Measurements from ENCODE around the gene CENPB. TPM values are rescaled to one million over a fixed set of nuclear protein-coding genes. Genes with fewer than 3 reads are reported as not detected.

The CENPB gene
- total and polyA plus RNA-seq, 11 donors: 56.2 to 122 (median 75.3) TPM

- peak overlapping the region in 11 of 12 donors; percentile 19 to 53 (median 46) for H3K4me3 ChIP-seq
- H3K36me3 ChIP-seq: peaks cover 0 to 53% (median 33%) of the 10 kb centered on the region in 9 donors
- intact Hi-C loops (cut with DNase I): loop anchor here in 5 of 10 donors (5.0 kb wide), 1 partner anchor 35 kb away; no protein-coding TSS in a partner anchor
- H3K9me3 ChIP-seq: no peaks in the 10 kb centered on the region
- 39 to 62% (median 48%) methylated on average over 47 to 95 of the region's 95 CpGs for WGBS, 4 donors
- H3K4me1 ChIP-seq: peaks cover 0 to 51% (median 8%) of the 10 kb centered on the region in 12 donors
- ATAC-seq (peak in 3 of 4 donors; percentile 51 to 66 (median 56)), DNase-seq (peak; percentile 67 to 84 (median 72))
- peak overlapping the region in 5 of 12 donors; percentile 6 to 44 (median 26) for H3K27ac ChIP-seq
- no peak for TF ChIP-seq POLR2A (IDR thresholded peaks at IDR 0.05)
- no peak for TF ChIP-seq CTCF (IDR thresholded peaks at IDR 0.05)
- peaks cover 0 to 12% (median 0%) of the 10 kb centered on the region in 9 donors for H3K27me3 ChIP-seq
Observed at GRCh38 chr20:3751675-3752385, 34.7 kb downstream of the CENPB start.

GRCh38 chr20:3751305-3751674, 35.2 kb downstream of the CENPB start:
- Histone ChIP-seq H3K36me3 (peaks cover 0 to 54% (median 34%) of the 10 kb centered on the region in 9 donors), H3K27me3 (peaks cover 0 to 12% (median 0%) of the 10 kb centered on the region in 9 donors), H3K27ac (peak overlapping the region in 2 of 12 donors; percentile 28 to 44), H3K4me3 (peak overlapping the region in 6 of 12 donors; percentile 28 to 53 (median 51)), H3K9me3 (no peaks in the 10 kb centered on the region), H3K4me1 (peaks cover 0 to 51% (median 8%) of the 10 kb centered on the region in 12 donors)
- ATAC-seq (no peak), DNase-seq (no peak)
- intact Hi-C loops (cut with DNase I): loop anchor here in 5 of 10 donors (5.0 kb wide), 1 partner anchor 34 kb away; no protein-coding TSS in a partner anchor
- no peak for TF ChIP-seq CTCF (IDR thresholded peaks at IDR 0.05)
- TF ChIP-seq POLR2A (IDR thresholded peaks at IDR 0.05): no peak
- 56 to 81% (median 69%) methylated on average over 6 to 31 of the region's 31 CpGs for WGBS, 4 donors

GRCh38 chr20:3749689-3750531, 36.6 kb downstream of the CENPB start:
- Histone ChIP-seq H3K27me3 (peaks cover 0 to 13% (median 0%) of the 10 kb centered on the region in 9 donors), H3K9me3 (no peaks in the 10 kb centered on the region), H3K27ac (no peak overlapping the region), H3K4me3 (peak overlapping the region in 5 of 12 donors; percentile 2 to 26 (median 9)), H3K36me3 (peaks cover 0 to 59% (median 38%) of the 10 kb centered on the region in 9 donors), H3K4me1 (peaks cover 0 to 55% (median 8%) of the 10 kb centered on the region in 12 donors)
- DNase-seq (no peak), ATAC-seq (peak in 1 of 4 donors; percentile 20)
- TF ChIP-seq CTCF (IDR thresholded peaks at IDR 0.05): peak; percentile 42 to 72 (median 56)
- TF ChIP-seq POLR2A (IDR thresholded peaks at IDR 0.05): no peak
- WGBS, 4 donors: 41 to 68% (median 58%) methylated on average over 29 to 72 of the region's 72 CpGs
- intact Hi-C loops (cut with DNase I): loop anchor here in 5 of 10 donors (5.0 kb wide), 1 partner anchor 33 kb away; no protein-coding TSS in a partner anchor
